HG03159 (cell line): ENCODE results near the gene GOLGA2.

Experiments used
- ATAC-seq: cut with Tn5 transposase; IDR thresholded peaks from one replicate; pipeline ENCODE4 v1.9.1; 2021; ENCODE audit warnings: mild to moderate bottlenecking, moderate library complexity; ENCODE audit not compliant: unreplicated experiment

Gene GOLGA2

DNA sequence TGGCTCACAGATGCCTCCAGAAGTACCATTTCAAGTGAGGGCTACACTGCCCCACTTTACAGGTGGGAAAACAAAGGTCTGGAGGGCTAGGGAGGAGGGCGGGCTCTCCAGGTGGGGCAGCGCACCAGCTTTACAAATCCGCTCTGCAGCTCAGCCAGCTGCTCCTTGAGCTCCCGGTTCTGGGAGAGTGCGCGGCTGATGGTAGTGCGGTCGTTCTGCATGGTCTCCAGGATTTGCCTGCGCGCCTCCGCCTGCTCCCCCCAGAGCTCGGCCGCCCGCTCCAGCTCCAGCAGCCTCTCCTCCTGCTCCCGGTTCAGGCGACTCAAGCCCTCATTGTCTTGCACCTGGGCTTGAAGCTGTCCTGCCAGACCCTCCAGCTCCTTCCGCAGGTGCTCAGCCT, 15.5 kb downstream of the GOLGA2 start:
- ATAC-seq: no peak

DNA sequence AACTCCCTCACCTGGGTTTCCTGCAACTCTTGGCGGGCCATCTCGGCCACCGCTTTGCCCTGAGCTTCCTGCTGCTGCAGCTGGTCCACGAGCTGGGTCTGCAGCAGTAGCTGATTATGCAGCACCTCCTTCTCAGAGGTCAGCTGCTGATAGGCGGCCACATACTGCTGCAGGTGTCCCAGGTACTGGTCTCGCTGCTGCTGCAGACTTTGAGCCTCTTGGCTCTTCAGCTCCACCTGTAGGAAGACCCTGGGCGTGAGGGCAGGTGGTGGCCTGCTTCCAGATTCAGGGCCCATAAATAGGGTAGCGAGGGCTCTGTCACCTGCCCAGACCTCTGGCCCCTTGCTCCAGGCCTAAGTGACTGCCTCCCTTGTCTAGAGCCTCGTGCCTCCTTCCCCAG, 16.7 kb downstream of the GOLGA2 start:
- no peak for ATAC-seq

DNA sequence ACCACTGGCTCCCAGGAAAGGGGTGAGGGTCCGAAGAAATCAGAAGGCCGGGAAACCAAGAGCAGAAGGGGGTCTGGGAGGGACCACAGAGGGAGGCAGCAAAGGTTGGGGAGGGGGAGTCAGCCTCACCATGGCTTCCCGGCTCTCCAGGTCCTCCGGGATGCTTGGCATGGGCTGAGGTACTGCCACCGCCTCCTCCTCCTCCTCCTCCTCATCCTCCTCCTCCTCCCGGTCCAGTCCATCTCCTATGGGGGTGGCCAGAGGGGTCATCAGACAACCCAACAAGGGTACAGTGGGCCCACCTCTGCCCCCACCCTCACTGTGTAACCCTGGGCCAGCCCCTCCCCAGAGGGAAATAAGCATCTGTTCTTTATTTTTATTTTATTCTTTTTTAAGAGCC, 17.5 kb downstream of the GOLGA2 start:
- no peak for ATAC-seq

DNA sequence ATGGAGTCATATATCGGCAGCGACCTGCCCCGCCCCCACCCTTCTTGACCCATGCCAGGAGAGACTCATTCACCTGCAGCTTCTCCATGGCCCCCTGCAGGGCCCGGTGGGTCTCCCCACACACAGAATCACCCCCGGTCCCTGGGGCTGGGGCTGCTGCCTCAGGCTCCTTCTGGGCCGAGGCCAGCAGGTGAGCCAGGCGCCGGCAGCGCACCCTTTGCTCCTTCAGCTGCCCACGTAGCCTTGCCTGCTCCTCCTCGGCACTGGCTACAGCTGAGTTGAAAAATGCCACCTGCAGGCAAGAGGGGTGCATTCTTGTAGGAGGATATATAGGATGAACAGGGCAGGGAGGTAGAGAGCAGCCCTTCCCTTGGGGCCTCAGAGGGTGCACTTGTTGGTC, 17.9 kb downstream of the GOLGA2 start:
- ATAC-seq: no peak

DNA sequence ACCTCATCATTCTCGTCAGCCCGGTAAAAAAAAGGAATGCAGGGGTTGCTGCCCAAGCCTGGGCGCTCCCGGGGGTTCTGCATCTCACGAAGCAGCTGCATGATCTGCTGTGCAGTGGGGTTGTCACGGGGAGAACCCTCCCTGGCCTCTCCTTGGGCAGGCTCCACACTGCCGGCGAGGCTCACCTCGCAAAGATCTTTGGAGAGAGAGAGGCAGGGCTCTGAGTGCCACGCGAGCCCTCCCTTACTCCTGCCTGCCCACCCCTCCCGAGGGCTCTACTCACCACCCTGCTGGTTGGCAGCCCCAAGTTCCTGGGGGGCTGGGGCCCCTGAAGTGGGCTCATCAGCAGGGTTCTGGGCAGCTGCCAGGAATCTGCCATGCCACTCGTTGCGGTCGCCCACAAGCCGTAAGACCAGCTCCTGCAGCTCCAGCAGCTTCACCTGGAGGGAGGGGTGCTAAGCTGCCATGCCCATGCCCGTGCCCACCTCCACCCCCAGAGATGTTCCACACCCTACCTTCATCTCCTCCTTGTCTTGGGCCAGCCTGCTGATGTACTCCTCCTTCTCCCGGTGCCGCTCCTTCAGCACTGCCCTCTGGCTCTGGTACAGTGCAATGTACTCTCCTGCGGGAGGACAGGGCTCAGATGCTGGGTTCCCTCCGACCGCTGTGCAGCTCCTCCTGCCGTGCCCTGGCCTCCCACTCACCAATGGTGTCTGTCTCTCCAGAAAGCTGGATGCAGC, 18.6 kb downstream of the GOLGA2 start:
- no peak for ATAC-seq

DNA sequence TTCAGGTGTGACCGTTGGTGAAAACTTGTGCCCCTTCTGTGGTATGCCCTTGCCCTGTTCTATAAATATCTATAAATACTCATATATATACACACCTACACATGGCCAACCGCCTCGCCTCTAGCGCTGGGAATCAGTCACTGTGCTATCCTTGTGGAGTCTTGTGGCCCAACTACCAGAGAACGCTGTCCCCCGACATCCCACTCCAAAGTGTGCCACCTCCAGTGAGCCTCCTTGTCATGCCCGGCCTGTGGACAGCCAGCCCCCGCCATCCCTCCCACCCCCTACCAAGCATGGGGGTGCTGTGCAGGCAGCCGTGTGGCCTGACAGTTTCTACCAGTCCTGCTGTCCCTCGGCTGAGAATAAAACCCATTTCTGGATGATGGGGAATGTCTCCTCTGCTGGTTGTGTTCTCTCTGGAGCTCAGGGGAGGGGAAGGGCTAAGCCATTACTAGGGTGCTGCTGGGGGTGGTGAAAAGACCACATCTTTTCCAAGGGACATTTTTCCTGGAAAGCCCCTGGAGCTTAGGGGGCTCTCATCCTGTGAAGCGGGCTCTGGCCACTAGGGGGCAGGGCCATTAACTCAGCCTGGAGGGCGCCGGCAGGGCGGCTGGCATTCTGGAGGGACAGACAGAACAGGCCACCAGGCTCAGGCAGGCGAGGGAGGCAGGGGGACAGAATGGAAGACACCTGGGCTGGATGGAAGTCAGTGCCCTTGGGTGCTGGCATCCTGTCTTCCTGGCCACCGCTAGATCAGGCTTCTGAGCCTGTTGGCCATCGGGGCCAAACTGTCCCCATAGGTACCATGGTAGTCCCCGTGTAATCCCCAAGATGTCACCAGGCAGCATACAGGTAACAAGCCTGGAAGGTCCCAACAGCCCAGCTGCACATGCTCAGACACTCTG, 20.7 kb downstream of the GOLGA2 start:
- ATAC-seq: no peak

DNA sequence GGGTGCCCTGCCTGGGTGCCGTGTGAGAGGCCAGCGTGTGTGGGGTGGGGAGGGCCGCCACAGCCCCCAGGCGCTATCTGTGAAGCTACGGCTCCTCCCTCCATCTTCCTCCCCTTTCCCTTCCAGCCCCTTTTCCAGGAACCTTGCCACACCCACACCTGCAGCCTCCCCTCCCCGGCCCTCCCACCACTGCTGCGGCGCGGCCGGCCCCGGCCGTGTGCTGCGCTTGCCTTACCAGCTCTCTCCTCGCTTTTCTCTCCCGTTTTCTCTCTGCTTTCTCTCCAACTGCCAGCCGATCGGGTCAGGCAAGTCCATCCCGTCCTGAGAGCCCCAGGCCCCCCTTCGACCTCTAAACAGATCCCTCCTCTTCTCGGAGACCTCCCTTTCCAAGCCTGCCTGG, 21.4 kb downstream of the GOLGA2 start:
- ATAC-seq: no peak

DNA sequence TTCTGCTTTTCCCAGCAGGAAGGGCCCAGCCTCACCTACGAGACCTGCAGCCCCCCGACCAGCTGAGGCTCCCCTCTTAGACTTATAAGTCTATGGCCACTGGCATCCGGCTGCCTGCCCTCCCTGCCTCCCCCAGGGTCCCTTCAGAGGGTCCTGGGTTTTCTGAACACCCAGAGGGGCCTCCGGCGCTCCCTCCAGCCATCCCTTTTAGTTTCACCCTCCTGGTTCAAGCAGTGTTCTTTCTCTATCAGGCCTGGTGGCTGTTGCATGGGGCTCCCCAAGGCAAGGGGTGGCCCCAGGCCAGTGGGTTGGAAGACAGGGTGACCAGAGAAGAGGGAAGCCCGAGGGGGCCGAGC, 21.8 kb downstream of the GOLGA2 start:
- ATAC-seq: no peak

DNA sequence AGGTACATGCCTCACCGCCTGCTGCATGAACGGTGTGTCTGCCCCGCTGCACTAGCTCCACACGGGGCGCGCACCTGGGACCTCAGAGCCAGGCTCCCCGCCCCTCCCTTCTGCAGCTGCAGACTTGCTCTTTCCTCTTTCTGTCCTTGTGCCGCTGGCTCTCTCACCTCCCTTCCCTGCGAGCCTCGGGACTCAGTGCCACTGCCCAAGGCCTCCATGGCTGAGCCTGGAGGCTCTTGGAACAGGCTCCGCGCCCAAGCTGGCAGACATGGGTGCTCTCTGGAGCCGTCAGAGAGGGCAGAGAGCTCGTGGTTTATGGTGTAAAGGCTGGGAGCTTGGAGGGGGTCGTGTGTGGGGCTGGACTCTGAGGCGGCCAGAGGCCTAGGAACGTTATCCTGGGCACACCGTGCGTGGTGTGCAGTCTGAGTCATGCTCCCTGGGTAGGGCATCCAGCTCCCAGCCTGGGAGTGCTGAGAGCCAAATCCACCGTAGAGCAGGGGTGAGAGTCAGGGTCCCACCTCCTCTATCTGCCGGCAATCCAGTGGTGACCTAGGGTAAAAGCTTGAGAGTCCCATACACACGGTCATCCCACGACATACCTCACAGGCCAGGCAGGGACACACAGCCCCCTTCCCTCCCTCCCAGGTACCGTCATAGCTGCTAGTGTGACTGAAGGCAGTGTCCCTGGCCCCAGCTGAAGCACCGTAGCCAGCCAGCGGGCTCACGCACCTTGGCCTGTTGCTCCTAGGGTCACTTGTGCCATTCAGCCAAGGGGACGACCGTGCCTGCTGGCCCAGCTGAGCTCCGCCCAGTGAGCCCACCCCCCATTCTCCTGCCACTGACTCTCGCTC, 22.4 kb downstream of the GOLGA2 start:
- ATAC-seq: no peak

DNA sequence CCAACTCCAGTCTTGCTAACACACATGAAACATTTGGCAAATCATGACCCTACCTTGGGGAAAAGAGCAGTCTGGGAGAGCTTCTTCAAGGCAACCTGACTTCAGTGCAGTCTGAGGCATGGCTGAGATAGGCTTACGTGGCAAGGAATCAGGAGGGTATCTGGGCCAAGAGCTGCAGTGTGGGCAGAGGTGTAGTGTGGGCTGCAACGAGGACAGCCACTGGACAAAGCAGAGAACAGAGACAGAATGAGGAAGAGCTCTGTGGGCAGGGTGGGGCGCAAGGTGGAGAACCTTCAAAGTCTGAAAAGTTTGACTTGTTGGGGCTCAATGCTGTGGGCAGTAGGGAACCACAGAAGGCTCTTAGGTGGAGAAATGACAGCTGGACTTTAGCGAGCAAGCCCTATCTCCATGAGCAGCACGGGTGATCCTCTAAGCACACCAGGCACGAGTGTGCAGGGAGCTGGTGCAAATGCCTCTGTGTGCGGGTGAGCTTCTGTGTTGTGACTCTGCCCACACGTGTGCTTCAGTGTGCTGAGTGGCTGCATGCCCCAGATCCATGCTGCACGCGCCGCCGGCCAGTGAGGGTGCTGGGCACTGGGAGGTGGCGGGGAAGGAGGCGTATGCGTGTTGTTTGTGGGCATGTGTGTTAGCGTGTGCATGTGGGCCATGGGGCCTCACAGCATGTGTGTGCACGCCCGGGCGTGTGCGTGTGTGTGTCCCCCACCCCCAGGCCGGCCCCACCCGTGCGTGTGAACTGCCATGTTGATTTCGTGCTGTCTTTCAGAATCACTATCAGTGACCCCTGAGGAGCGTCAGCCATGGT, 23.3 kb downstream of the GOLGA2 start:
- ATAC-seq: no peak

DNA sequence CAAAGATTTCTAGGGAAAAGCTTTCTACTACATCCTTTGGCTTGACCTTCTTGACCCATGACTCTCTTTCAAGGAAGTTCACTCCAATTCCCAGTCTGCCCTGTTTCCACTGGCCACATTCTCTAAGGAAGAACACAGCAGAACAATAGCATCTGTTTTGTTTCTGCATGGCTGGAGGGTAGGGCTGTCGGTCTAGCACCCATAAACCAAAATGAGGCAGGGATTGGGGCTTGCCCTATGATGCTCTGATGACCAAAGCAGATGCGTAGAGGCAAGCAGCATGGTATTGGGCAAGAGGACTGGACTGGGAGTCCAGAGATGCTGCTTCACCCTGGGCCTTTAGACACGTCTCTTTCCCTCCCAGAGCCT, 24.1 kb downstream of the GOLGA2 start:
- no peak for ATAC-seq

DNA sequence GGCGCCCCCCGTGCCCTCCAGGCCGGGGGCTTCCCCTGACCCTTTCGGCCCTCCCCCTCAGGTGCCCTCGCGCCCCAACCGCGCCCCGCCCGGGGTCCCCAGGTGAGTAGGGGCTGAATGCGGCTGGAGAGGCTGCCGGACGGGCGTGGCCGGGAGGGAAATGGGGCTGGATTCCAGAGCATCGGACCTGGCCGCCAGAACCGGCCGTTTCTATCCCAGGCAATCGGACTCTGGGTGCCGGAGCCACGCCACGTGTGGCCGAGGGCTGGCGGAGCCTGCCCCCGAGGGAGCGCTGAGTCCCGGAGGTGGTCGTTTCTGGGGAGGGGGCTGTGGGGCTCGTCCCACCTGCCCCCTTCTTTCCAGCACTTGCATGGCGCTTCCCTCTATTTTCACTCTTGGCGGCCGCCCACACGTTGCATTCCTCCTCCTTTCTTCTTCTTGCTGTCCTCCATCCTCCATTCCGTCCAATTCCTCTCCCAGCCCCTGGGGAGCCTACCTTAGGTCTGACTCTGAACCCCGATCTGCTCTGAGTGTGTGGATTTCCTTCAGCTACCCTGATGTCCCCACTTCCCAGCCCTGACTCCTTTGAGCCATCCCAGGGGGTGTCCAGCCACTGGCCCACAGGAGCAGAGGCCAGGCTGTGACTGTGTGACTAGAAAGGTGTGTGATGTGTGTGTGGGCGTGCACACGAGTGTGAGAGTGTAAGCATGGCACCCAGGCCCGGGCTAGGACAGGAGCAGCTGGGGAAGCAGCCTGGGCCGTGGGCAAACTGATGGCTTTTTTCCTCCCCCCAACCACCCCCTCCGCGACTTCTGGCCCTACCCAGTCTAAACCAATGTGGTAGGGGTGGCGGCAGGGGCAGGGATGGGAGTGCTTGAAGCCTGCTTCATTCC, 24.7 kb downstream of the GOLGA2 start:
- no peak for ATAC-seq

DNA sequence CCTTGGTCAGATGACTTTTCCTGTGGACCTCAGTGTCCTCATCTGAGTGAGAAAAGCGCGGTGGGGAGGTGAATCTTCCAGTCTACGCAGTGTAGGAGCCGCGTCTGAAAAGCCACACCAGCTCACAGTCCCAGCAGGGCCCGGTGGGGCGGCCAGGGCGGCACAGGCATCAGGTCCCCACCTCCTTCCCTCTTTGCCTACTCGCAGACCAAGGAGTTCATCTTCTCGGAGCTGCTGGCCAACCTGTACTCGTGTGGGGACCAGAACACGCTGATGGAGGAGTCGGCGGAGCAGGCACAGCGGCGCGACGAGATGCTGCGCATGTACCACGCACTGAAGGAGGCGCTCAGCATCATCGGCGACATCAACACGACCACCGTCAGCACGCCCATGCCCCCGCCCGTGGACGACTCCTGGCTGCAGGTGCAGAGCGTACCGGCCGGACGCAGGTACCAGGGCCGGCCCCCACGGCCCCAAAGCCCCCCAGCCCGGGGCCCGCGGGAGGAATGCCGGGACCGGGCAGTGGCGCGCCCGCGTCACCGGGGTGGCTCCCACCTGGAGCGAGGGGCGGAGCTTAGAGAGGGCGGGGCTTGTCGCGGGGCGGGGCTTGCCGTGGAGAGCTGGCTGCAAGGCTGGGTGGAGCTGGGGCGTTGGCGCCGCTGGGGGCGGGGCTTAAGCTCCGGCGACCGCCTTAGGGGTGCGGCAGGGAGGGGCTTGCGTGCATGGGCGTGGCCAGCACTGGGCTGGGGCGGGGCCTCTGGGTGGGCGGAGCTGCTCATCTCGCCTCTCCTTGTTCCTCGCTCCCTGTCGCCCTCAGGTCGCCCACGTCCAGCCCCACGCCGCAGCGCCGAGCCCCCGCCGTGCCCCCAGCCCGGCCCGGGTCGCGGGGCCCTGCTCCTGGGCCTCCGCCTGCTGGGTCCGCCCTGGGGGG, 25.6 kb downstream of the GOLGA2 start:
- ATAC-seq: peak; percentile 84

DNA sequence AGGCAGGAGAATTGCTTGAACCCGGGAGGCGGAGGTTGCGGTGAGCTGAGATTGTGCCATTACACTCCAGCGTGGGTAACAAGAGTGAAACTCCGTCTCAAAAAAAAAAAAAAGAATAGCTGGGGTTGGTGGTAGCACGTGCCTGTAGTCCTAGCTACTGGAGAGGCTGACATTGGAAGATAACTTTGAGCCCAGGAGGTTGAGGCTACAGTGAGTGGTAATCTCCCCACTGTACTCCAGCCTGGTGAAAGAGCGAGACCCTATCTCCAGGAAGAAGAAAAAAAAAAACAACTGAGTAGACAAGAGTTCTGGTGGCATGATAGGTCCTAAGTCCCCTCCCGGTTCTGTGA, 26.3 kb downstream of the GOLGA2 start:
- no peak for ATAC-seq

DNA sequence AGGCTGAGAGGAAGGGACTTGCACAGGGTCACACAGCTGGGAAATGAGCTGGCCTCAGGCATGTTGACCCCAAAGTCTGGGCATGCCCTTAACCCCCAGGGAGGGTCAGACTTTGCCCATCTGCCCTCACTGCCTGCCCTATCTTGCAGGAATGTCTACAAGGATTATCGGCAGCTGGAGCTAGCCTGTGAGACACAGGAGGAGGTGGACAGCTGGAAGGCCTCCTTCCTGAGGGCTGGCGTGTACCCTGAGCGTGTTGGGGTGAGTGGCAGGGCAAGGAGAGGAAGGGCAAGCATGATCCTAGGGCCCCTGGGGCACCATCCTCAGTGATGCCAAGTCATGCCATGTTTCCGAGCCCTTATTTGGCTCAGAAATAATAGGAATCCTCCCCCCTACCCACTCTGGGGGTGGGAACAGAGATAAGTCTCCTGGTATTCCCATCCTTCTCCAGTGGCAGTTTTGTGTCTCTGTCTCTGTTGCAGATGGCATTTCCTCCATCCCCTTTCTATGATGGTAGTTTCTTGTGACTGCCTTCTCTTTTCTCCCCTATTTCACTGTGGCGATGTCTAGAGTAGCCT, 28.5 kb downstream of the GOLGA2 start:
- ATAC-seq: no peak

DNA sequence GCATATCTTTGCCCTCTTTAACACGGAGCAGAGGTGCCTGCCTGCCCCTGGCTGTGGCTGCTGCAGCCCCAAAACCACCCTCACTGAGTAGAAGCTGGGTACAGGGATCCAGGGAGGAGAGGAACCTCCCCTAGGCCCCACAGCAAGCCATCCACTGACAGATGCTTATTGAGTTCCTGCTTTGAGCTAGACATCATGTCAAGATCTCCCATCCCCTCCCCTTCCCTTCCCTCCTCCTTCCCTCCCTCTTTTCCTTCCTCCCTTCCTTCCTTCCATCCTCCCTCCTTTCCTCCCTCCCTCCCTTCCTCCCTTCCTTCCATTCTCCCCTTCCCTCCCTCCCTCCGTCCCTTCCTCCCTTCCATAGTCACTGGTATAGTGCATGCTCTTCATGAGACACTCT, 29.3 kb downstream of the GOLGA2 start:
- no peak for ATAC-seq

DNA sequence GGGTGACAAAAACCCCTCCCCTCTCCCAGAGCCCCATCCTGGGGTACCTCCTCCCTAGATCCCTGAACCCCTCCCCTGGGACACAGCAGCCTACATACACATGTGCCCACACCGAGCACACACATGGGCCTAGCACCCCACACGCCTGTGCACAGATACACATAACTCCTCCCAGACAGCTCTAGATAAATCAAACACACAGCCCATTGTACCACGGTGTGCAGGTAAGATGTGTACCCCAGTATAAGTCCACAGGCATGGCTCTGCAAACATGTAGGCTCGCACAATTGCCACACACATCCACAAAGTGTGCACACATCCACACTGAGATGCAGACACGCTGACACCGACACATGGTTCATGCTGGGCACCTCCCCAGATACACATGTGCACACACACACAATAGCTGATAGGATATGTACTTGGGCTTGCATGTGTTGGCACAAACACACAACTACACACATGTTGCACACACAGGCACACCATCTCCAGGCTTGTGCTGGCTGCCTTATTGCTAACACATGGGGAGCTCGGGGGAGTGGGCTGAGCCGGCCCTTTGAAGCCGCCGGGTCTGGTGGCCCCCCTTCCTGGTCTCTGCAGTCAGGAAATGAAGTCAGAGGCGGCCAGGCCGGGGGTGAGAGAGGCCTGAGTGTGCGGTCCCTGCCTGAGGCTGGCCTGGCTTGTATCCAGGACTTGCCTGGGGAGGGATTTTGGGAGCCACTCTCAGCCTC, 30.2 kb downstream of the GOLGA2 start:
- no peak for ATAC-seq

DNA sequence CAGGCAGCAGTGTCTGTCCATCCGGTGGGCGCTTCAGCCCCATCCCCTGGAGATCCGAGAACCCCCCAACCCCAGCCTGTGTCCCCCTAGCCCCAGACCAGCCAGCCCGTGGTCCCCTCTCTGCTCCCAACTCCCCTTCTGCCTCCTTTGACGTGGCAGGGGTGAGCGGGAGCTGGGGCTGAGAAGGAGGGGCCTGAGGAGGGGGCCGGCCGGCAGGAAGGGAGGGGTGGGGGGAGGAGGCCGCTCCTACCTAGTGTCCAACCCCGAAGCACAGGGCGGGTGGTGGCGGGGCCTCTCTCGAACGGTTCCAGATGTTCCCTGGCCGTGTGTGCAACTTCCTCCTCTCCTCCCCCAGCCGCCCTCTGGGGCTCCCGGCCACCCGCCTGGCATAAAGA, 31.0 kb downstream of the GOLGA2 start:
- ATAC-seq: no peak
